GM21528 (cell line): Measurements from ENCODE around the gene ABCC8.

ENCODE experiments used
- ATAC-seq: cut with Tn5 transposase; IDR thresholded peaks from one replicate; pipeline ENCODE4 v1.9.1; 2021; ENCODE audit warnings: mild to moderate bottlenecking, moderate library complexity; ENCODE audit not compliant: unreplicated experiment, low FRiP score

Gene ABCC8

GRCh38 chr11:17408026-17408425, 68.6 kb downstream of the ABCC8 start:
- no peak for ATAC-seq

DNA sequence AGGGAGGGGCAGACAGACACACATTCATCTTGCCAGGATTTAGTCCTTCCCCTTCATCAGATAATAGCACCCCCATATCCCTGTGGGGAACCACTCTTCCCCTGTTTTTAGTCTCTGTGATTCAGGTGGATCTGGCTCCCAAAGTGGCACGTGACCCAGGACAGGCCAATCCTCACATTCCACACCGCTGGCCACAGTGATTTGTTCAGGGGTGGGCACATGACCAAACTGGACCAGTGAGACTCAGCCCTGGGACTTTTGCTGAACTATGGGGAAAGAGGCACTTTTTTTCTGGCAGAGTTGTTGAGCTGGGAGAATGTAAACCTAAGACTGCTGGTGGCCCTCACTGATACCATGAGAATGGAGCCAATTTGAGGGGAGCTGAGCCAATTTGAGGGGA, 69.1 kb downstream of the ABCC8 start:
- ATAC-seq, result no peak

DNA sequence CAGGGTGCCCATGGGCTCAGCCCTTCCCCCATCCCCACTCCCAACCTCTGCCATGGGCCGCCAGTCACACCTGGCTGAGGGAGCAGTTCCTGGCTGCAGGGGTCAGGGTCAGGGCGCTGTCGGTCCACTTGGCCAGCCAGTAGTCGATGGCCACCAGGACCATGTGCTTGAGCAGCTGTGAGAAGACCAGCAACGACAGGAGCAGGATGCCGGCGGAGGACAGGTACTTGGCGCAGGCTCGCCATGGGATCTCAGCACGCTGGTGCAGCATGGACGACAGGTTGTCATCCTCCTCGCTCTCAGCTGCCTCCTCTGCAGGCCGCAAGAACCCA, 69.9 kb downstream of the ABCC8 start:
- no peak for ATAC-seq

GRCh38 chr11:17406082-17406817, 70.4 kb downstream of the ABCC8 start:
- ATAC-seq, result no peak

- ATAC-seq, result no peak
Measured at GRCh38 chr11:17405232-17406005, 71.2 kb downstream of the ABCC8 start.

- no peak for ATAC-seq
Measured at GRCh38 chr11:17403980-17404759, 72.5 kb downstream of the ABCC8 start.

DNA sequence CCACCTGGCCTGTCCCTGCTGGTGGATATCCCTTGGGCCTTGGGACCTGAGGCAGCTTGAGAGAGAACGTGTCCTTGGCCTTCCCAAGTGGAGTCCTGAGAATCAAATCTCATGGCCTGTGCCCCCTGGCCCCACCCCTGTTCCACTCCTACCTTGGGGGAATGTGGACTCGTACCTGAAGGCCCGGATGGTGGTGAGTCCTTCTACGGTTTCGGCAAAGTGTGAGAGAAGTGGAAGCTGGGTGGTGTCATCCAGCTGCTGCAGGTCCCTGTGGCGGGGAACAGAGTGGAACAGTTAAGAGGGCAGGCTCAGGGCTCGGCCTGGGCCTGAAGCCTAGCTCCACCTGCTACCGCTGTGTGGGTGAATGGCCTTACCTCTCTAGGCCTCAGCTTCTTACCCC, 74.2 kb downstream of the ABCC8 start:
- ATAC-seq, result no peak

DNA sequence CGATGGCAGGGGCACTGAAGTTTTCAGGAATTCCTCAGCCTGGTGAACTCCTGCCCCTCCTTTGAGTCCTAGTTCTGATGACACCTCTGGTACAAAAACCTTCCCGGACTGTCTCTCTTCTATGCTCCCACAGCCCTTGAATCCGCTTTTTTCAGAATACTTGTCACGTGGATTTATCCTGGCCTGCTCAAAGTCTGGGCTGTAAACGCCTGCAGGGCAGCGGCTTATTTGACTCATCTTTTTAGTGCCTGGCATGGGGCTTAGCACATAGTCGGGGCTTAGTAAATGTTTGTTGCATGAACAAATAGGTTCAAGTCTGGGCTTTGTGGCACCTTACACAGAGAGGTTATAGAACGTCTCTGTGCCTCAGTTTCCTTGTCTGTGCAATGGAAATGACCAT, 74.8 kb downstream of the ABCC8 start:
- ATAC-seq, result no peak

DNA sequence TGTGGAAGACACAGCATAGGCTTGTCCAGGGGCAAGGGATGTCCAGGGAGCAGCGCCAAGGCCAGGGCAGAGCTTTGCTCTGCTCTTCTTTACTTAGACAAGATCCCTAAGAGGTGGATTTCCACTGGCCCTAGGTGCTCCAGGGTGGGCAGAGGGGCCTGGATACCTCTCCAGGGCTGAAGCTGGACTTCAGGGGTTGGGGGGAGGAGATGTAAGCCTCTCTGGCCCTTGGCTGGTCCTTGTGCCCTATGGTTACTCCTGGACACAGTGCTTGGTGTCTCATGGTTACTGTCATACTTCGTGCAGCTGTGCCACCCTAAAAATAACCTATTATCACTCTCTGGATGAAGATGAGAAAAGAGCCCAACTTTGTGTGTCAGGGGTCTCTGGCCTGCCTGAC, 75.3 kb downstream of the ABCC8 start:
- no peak for ATAC-seq

GRCh38 chr11:17400048-17400775, 76.4 kb downstream of the ABCC8 start:
- ATAC-seq, result no peak

DNA sequence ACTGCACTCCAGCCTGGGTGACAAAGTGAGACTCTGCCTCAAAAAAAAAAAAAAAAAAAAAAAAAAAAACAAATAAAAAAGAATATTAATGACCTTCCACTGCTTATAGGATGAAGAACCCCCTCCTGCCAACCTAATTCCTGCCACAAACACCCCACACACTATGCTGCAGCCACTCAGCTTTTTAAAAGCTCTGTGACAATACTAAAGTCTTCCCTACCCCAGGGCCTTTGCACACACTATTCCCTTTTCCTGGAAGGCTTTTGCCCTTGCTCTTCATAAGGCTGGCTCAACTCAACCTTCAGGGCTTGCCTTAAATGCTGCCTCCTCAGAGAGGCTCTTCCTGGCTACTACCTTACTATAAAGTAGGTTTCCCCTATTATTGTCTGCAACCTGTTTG, 77.4 kb downstream of the ABCC8 start:
- no peak for ATAC-seq

- ATAC-seq, result no peak
Measured at GRCh38 chr11:17397311-17398002, 79.2 kb downstream of the ABCC8 start.

DNA sequence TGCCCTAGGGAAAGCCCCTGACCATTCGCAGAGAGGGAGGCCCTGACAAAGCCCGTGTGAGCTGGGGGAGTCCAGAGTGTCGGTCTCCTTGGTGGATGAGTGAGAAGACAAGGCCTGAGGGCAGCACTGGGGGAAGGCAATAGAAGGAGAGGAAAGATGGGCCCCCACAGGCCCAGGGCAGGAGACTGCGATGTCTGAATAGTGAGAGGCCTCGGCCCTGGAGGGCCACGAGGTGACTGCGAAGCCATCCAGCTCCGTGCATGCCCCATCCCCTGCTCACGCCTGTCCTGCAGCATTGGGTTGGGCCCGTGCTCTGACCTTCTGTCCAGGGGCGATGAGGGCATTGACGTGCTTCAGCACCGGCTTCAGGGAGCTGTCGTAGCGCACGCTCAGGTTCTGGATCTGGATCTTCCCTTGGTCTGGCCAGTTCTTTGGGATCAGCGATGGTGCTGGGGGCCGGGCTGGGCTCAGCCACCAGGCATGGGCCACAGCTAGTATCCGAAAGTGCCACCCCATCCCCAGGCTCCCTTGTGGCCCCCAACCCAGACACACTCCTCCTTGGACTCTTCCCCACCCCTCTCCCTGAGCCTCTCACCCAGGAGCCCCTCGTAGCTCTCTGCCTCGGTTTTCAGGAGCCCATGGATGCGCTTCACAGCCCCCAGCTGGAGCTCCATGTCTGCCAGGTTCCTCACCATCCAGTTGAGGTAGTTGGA, 79.9 kb downstream of the ABCC8 start:
- ATAC-seq, result no peak

DNA sequence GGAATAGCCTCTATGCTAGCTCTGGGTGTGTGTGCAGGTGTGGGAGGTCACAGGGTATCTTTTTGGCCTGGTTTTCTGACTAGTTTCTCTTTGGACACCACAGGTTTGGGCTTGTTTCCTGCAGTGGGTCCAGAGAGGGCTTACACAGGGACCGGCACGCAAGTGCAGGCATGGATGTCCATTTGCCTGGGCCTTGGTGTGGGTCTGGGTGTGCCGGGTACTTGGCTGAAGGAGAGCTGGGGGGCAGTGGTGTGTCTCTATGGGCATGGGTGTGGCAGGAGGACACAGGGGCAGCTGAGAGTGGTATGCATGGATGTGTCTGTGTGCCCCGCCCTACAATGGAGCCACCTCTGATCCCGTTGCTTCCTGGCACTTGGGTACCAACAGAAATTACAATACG, 80.7 kb downstream of the ABCC8 start:
- no peak for ATAC-seq

GRCh38 chr11:17395554-17395961, 81.1 kb downstream of the ABCC8 start:
- ATAC-seq, result no peak

DNA sequence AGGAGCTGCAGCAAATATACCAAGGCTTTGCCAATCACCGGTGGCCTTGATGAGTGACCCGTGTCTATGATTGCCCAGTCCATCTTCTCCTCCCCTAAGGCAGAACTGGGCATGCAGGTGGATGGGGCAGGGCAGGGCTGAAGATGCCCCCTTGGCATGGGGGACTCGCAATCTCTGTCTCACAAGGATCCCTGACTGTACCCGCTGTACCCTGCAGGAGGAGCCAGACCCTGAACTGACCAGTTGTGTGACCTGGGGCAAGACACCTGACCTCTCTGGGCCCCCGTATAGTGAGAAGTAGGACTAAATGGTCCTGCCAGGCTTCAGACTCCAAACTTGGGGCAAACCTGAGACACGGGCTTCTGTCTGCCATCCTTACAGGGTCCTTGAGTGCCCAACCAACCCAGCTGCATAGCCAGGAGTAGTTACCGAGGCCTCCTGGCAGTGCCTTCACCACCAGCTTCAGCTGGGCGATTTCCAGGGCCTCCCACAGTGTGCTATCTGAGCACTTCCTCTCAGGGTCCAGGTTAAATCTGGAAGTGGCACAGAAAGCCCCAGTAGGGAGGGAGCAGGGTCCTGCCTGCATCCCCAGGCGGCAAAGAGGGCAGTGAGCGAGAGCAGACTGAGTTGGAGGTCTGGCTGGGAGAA, 81.8 kb downstream of the ABCC8 start:
- no peak for ATAC-seq

DNA sequence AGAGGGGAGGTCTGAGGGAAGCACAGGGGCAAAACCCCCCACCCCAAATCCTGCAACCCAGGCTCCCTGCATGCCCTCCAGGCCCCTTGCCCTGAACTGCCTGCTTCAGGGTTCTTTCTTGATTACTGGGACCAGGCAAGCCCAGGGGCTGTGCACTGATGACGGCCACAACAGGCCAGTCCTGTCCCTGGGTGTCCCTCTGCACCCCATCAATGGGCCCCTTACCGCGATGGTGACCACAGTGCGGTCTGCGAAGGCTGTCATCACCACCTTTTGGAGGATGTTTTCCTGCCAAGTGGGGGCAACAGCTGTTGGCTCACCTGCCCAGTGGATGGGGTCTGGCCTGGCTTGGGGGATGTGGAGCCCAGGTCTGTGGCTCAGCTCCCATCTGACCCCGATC, 83.2 kb downstream of the ABCC8 start:
- no peak for ATAC-seq

DNA sequence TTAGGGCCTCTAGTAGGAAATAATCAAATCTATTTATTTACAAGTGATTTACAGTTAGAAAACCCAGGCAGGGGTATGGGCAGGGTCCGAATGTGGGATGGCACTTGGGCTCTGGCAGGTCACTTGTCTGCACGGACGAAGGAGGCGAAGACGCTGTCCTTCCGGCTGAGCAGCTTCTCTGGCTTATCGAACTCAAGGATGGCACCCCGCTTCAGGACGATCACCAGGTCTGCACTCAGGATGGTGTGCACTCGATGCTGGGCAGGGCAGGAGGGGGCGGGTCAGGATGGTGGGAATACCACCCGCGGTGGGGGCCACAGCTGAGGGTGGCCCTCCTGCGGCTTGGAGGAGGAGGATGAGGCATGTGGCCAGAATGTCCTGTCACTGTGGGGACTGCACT, 83.8 kb downstream of the ABCC8 start:
- no peak for ATAC-seq
